Smooth muscle cell (in vitro differentiated cells): ENCODE measurements around the gene ERVW-1. TPM values are rescaled to one million over a fixed set of nuclear protein-coding genes. Genes with fewer than 3 reads are reported as not detected.
A peak's percentile ranks its signal among the peaks of the same experiment; 100 is the strongest.

Experiments used
- DNase-seq: peaks from one replicate; lab custom pipeline; 2025; ENCODE audit not compliant: unreplicated experiment; lab: John Stamatoyannopoulos, UW
- H2AFZ ChIP-seq: fragments of 200-600 bp; sonication (generic); 2 replicates; pipeline ENCODE4 v1.6.0; 2016; ENCODE audit warnings: antibody characterized with exemption, low read depth, mild to moderate bottlenecking
- H3F3A ChIP-seq: fragments of 200-600 bp; sonication (generic); 2 replicates; pipeline ENCODE4 v1.6.0; 2017; ENCODE audit warnings: antibody characterized with exemption, low read depth
- H3K27ac ChIP-seq: fragments of 200-600 bp; sonication (generic); 2 replicates; pipeline ENCODE4 v1.5.1; 2016; ENCODE audit warnings: low read depth, mild to moderate bottlenecking
- H3K27me3 ChIP-seq: fragments of 200-600 bp; sonication (generic); 2 replicates; pipeline ENCODE4 v1.6.1; 2016; ENCODE audit warnings: low read depth, mild to moderate bottlenecking
- H3K36me3 ChIP-seq: fragments of 200-600 bp; sonication (generic); 2 replicates; pipeline ENCODE4 v1.5.1; 2016; ENCODE audit warnings: low read depth
- H3K4me1 ChIP-seq: fragments of 200-600 bp; sonication (generic); 2 replicates; pipeline ENCODE4 v1.5.1; 2016; ENCODE audit warnings: low read depth
- H3K4me2 ChIP-seq: fragments of 200-600 bp; sonication (generic); 2 replicates; pipeline ENCODE4 v1.6.0; 2016; ENCODE audit warnings: mild to moderate bottlenecking
- H3K4me3 ChIP-seq: fragments of 200-600 bp; sonication (generic); 2 replicates; pipeline ENCODE4 v1.5.1; 2016; ENCODE audit warnings: mild to moderate bottlenecking
- H3K79me2 ChIP-seq: fragments of 200-600 bp; sonication (generic); 2 replicates; pipeline ENCODE4 v1.6.0; 2016; ENCODE audit warnings: low read depth, mild to moderate bottlenecking
- H3K9ac ChIP-seq: fragments of 200-600 bp; sonication (generic); 2 replicates; pipeline ENCODE4 v1.6.0; 2016; ENCODE audit warnings: low read depth
- H3K9me3 ChIP-seq: fragments of 200-600 bp; sonication (generic); replicated peaks from 2 replicates; pipeline ENCODE4 v1.5.1; 2016; ENCODE audit warnings: low read depth
- H4K20me1 ChIP-seq: fragments of 200-600 bp; sonication (generic); 2 replicates; pipeline ENCODE4 v1.6.0; 2016; ENCODE audit warnings: low read depth
- CTCF ChIP-seq: fragments of 200-600 bp; sonication (generic); IDR thresholded peaks from 2 replicates; pipeline ENCODE4 v1.5.1; 2017; ENCODE audit warnings: borderline replicate concordance, mild to moderate bottlenecking, antibody characterized with exemption; ENCODE audit not compliant: insufficient read depth, poor library complexity, severe bottlenecking
- WGBS: methylation state at CpG from one replicate; pipeline ENCODE4 v1.1.7; 2016; ENCODE audit warnings: low lambda C conversion rate; 5-methylcytosine and 5-hydroxymethylcytosine counted together
- polyA plus RNA-seq: library from polyadenylated mRNA; unstranded; fragments of >200 nt; fragmentation: Nextera tagmentation; extraction: Ambion mirVana; gene quantifications from 2 replicates; pipeline ENCODE4 v1.2.1, GENCODE V29; 2016
- total RNA-seq: library from RNA; depleted of rRNA; stranded (reverse); fragments of >200 nt; gene quantifications from 2 replicates; pipeline ENCODE4 v1.2.3, GENCODE V29; 2014

Gene ERVW-1
- total and polyA plus RNA-seq, 2 experiments from 2014 or later: 0.36 TPM; not detected in 1

- Histone ChIP-seq H3K79me2 (no peaks in the 10 kb centered on the region), H3K36me3 (no peaks in the 10 kb centered on the region), H3K27me3 (no peaks in the 10 kb centered on the region), H3K27ac (no peak overlapping the region), H3K4me1 (no peaks in the 10 kb centered on the region), H3K9ac (no peak overlapping the region), H3K9me3 (no peaks in the 10 kb centered on the region), H4K20me1 (no peaks in the 10 kb centered on the region), H2AFZ (no peak overlapping the region), H3F3A (no peaks in the 10 kb centered on the region), H3K4me2 (no peak overlapping the region), H3K4me3 (no peak overlapping the region)
- TF ChIP-seq CTCF: no peak
- WGBS: 88% methylated on average over 3 of the region's 3 CpGs
- DNase-seq: no peak
Measured at GRCh38 chr7:92432299-92432946, 45.3 kb downstream of the ERVW-1 start.

GRCh38 chr7:92427193-92427592 is 50.6 kb downstream of the ERVW-1 start:
- no peak overlapping the region for H3K4me3 ChIP-seq
- no peaks in the 10 kb centered on the region for H4K20me1 ChIP-seq
- H3K27me3 ChIP-seq: no peaks in the 10 kb centered on the region
- H3K79me2 ChIP-seq: no peaks in the 10 kb centered on the region
- H3K36me3 ChIP-seq: no peaks in the 10 kb centered on the region
- no peak overlapping the region for H2AFZ ChIP-seq
- no peak for TF ChIP-seq CTCF
- 82% methylated on average over 3 of the region's 3 CpGs for WGBS
- H3K9me3 ChIP-seq: no peaks in the 10 kb centered on the region
- H3K27ac ChIP-seq: no peak overlapping the region
- no peaks in the 10 kb centered on the region for H3F3A ChIP-seq
- no peak overlapping the region for H3K9ac ChIP-seq
- peaks cover 3% of the 10 kb centered on the region for H3K4me1 ChIP-seq
- DNase-seq: no peak
- no peak overlapping the region for H3K4me2 ChIP-seq

GRCh38 chr7:92425311-92425947 is 52.3 kb downstream of the ERVW-1 start:
- H4K20me1 ChIP-seq: no peaks in the 10 kb centered on the region
- H3K36me3 ChIP-seq: no peaks in the 10 kb centered on the region
- 66% methylated on average over 20 of the region's 20 CpGs for WGBS
- no peak overlapping the region for H3K4me2 ChIP-seq
- TF ChIP-seq CTCF: no peak
- no peaks in the 10 kb centered on the region for H3K9me3 ChIP-seq
- no peak overlapping the region for H3K27ac ChIP-seq
- H3K9ac ChIP-seq: no peak overlapping the region
- DNase-seq: no peak
- H2AFZ ChIP-seq: peak overlapping the region; percentile 6
- H3F3A ChIP-seq: no peaks in the 10 kb centered on the region
- H3K79me2 ChIP-seq: no peaks in the 10 kb centered on the region
- H3K4me3 ChIP-seq: no peak overlapping the region
- H3K27me3 ChIP-seq: no peaks in the 10 kb centered on the region
- H3K4me1 ChIP-seq: peaks cover 3% of the 10 kb centered on the region
